Kidney glomerular epithelial cell (primary cell): ENCODE data around the gene BCL11A.
"Not testable (repeated sequence)": the region's sequence is repeated elsewhere in the genome, so short reads cannot be mapped to it uniquely, and the experiment has no call there.

Experiments
- DNase-seq: peaks from one replicate; lab custom pipeline; 2025; lab: John Stamatoyannopoulos, UW

Gene BCL11A

DNA sequence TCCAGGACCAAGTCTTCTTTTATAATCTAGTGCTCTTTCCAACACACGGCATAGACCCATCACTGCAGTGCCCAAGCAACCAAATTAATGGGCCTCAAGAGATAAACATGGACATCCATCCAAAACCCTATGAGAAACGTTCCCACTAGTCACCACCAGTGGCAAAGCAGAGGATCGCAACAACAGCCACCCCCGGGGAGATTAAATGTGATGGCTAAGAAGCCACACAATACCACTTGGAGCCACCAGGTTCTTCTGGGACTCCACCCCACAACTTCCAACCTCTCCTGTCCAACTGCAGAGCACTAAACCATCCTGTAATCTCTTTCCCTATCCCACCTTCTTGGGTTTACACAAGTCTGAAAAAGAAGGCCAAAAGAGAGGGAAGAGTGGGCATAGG, 123.8 kb downstream of the BCL11A start:
- no peak for DNase-seq

DNA sequence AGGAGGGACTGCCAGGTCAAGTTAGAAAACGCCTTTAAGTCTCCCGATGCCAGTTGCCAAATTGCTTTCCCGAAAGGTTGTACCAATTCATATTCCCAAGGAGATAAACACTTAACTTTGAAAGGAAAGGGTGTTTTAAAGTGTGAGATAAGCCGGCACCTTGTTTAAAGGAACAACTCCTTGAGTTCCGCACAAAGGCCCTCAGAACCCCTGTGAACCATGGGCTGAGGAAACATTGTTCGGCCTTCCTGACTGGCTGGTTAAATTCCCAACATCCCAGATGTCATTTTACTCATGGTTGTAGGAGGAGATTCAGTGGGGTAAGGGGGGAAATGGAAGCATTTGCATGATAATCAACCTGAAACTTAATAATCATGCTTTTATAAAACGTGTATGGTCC, 126.6 kb downstream of the BCL11A start:
- no peak for DNase-seq

DNA sequence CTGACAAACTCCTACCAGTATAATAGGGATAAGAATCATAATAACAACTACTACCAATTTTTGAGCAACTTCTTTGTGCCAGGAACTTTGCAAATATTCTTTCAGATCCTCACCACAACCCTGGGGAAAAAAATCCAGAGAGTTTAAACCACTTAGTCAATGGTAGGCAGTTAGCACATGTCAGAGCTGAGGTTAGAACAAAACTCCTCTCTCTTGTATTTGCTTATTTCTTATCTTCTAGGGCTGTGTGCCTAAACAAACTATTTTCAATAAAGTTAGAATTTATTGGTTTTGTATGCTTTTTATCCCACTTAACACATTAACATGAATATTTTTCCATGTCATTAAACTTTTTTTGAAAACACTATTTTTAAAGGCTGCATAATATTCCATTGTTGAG, 127.1 kb downstream of the BCL11A start:
- no peak for DNase-seq

DNA sequence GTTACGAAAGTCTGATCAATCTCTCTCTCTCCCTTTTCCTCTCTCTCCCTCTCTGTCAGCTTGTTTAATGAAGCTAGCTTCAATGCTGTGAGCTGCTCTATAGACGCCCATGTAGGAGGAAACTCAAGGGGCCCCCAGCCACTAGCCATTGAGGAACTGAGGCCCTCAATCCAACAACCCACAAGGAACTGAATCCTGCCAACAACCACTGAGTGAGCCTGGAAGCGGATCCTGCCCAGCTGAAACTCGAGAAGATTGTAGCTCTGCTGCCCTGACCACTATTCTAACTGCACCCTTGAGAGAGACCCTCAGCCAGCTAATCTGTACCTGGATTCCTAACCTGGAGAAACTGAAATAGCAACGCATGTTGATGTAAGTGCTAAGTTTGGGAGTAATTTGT, 129.2 kb downstream of the BCL11A start:
- no peak for DNase-seq

DNA sequence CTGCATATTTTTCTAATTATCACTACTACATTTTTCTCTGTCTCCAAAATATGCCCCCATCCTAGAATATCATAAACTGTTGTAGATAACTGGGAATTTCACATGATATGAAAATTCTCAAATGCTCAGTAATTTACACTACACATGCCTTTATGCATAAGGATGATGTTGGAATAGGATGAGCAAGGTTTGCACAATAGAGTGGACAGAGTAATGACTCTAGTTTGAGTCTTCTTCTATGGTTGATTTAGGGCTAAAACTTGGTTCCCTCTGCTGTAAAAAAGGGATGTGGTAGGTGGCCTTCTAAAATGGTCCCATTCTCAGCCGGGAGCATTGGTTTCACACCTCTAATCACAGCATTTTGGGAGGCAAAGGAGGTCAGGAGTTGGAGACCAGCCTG, 129.9 kb downstream of the BCL11A start:
- DNase-seq = no peak

DNA sequence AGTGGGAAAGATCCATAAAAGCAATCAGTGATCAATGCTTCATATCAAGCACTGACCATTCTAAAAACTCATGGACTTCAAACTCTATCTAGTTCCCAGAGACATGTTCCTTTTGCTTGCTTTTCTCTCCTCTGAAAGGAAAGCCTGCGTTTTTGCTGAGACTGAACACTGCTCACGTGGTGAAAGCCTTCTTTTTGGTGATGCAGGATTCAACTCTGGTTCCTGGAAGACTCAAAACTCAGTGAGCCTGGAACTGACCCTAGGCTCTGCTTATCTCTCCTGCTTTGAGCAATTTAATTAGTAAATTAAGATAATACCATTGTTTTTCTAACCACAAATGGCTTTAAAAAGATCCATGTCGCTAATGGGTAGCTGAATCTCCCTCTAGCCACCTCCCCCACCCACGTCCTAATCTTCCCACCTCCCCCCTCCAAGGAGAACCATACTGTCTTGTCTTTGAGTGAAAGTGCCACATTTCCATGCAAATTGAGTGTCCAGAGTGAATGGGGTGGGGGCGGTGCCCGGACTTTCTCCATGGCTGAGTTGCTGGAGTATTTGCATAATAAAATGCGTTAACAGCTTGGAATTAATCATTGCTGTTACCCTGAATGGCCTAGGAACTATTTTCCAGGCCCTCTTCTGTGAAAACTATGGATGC, 130.5 kb downstream of the BCL11A start:
- no peak for DNase-seq

DNA sequence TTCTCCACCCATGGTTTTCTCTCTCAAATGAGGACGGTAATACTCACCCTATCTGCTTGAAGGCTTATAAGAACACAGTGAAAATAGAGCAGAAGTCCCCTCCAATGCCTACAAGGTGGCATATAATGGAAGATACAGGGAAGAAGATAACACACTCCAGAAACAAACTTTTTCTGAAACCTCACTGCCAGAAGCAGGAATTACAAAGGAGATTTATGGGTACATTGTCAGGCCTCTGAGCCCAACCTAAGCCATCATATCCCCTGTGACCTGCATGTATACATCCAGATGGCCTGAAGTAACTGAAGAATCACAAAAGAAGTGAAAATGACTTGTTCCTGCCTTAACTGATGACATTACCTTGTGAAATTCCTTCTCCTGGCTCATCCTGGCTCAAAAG, 136.2 kb downstream of the BCL11A start:
- not testable (repeated sequence) for DNase-seq

DNA sequence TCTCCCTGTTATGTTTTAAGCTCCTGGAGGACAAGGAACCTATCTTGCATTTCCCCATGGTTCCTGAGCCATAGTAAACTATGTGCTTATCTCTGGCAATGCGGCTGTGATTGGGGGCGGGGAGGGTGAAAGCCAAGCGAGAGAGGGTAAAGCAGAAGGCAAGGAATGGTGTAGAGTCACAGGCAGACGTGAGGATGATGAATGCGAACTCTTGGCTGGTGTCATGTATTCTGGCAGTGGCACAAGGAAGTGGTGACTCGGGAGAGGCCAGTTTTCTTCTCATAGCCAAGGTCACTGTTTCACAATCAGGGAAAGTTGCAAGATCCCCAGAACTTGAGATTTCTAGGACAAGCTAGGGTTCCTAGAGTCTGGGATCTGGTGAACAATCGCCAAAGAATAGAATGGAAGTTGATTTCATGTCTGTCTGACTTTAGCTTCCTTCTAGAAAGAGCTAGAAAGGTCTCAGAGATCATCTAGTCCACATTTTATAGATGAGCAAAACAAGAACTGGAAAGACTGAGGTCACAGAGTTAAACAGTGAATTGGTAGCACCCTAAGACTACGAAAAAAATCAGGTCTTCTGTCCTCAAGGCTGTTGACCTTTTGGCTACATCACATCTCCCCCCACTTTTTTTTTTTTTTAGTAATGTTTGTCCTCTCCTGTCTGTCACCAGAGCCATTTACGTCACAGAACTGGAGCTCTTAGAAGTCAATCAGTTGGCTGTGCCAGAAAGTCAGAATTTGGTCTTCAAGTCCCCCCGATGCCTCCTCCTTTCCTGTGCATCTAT, 137.0 kb downstream of the BCL11A start:
- no peak for DNase-seq

DNA sequence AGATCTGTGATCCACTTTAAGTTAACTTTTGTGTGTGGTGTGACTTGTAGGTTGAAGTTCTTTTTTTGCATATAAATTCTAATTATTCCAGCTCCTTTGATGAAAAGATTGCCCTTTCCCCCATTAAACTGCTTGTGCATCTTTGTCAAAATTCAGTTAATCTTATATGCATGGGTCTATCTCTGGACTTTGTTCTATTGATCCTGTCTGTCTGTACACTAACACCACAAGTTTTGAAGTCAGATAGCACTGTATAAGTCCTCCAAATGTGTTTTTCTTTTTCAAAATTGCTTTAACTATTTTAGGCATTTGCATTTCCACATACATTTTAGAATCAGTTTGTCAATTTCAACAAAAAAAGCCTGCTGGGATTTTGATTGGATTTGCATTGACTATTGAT, 137.6 kb downstream of the BCL11A start:
- no peak for DNase-seq

DNA sequence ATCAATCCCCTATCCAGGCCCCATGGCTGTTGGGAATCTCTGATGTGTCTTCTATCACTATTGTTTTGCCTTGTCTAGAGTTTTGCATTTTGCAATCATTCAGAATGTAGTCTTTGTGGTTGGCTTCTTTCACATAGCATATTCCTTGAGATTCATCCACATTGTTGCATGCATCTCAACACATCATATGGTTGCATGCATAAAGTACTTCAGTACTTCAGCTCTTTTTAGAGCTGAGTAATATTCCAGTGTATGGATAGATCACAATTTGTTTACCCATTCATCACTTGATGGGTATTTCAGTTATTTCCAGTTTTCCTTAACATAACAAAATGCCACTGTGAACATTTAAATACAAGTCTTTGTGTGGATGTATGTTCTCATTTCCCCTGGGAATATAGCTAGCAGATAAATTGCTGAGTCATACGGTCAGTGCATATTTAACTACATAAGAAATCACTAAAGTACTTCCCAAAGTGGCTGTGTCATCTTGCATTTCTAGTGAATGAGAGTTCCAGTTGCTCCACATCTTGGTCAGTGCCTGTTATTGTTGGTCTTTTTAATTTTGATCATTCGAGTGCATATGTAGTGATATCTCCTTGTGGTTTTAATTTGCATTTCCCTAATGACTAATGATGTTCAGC, 138.8 kb downstream of the BCL11A start:
- no peak for DNase-seq

DNA sequence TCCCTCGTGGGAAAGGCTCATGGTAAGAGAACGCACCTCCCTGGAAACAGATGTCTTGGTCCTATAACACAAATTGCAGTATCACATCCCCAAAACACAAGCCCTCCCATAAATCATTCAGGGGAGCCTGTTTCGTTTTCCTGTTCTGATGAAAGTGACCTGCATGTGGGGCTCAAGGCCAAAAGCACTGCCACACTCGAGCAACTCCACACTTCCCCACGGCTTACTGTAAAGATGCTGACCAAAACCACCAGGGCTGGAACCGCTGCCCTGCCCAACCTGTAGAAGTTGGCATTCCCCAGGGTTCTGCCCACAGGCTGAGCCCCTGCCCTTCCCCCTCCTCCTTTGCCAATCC, 139.7 kb downstream of the BCL11A start:
- DNase-seq = no peak

DNA sequence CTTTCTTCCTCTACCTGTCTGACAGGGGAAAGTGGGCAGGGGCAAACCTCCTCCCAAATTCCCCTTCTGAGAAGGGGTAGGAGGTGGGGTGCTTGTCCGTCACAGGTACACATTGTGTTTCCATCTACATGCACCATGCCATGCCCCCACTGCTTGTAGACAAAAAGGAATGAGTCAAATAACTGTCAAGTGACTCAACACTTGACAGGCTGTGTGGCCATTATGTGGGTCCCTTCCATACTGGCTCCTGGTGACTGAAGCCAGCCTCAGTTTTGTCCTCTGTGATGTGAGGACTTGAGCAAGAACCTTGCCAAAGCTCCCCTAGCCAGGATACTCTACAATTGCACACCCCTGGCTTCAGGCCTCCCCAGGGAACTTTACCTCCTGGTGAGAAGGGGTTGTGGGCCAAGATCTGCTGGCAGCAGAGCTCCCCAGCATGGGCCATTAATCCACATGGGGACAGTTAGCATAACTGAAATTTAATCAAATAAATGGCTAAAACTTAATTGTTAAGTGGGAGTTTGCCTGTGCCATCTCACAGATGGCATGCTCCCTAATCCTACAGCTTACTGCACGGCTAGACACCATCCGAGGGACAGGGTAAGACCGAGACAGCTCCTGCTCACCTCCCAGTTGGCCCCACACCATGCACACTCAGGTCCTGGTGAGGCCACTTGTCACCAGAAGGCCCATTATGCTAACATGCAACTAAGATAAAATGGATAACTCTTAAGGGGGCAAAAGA, 140.2 kb downstream of the BCL11A start:
- DNase-seq = no peak

DNA sequence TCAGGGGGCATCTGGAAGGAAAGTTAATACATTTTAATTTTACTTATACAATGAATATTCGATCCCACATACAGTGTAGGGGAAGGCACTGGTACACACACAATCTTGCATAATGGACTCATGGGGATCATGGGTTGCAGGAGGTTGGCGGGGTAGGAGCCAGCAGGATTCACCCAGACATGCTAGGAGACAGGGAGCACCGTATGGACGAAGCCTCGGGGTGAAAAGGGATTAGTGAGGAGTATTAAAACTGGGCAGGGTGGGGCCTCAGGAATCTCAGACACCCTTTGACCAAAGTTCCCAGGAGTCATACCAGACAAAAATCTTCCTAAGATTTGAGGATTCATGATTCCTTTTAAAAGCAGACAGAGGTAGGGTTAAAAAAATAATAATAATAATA, 140.8 kb downstream of the BCL11A start:
- no peak for DNase-seq

DNA sequence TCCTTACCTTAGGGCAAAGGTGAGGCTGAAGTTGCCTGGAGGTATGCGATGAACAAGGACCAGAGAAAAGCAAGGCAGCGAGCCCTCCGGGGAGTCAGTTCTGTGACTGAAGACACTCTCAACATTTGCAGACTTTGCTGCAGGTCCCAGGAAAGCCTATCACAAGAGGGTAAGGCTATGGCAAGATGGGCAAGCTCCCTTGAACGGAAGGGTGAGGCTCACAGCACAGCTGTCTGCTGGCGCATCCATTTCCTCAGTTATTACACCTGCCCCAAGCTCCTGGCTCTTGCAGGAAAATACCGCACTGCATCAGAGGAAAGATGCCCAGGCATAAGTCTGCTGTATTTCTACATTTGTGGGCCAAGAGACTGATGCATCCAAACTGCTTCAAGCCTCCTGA, 141.4 kb downstream of the BCL11A start:
- no peak for DNase-seq

DNA sequence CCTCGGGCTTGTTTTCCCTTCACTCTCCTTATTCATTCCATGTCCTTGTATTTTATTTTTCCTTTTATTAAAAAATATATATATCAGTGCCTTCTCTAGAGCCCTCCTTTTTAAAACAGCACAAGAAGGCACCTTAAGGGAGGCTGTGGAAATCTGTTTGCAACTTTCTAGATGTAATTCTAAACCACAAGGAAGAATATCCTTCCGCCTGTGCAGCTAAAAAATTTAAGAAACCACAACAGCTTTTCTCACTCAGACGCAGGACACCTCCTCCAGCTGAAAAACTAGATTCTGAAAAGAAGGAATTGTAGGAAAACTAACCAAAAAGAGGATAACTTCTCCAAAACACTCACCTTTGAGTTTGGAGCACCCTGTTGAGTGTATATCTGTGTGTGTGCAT, 142.2 kb downstream of the BCL11A start:
- DNase-seq = no peak

DNA sequence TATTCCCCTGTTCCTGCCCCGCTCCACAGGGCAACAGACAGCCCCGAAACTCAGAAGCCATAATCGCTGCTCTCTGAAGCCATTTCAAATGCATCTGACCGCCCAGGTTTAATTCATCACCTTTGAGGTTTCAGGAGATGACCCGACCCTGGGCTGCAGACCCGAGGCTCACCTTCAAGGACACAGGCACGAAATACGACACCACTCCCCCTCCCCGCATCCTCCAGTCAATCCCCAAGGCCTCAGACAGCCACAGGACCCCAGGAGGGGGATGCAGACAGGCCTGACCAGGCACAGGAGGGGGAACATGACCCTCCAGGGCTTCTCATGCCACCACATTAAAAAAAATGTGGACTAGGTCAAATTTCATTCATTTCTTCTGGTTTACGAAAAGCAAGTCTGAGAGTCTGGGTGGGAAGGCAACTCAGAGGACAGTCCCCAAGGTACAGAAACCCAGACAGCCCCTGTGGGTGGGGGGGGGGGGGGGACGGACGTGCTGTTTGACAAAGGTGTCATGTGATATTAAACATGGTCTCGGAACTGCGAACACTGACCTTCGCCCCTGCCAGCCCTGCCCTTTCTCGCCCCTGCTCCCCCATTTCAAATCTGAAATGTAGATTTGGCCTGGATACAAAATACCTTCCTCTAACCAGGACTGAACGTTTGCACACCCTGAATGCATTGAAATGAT, 142.9 kb downstream of the BCL11A start:
- no peak for DNase-seq

DNA sequence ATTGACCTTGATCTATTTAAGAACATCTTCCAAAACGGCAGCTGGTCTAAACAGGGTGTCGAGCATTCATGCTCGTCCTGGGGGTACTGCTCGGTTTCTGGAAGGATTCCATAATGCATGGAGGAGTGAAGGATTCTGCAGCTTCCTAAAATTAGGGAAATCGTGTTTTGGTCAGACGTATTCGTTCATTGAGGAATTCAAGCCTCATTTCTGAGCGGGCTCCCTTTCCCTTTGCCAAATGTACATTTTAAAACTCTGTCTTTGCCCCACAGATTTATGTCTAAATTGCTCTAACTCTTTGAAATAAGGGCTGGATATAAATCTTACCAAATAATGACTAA, 144.0 kb downstream of the BCL11A start:
- no peak for DNase-seq

DNA sequence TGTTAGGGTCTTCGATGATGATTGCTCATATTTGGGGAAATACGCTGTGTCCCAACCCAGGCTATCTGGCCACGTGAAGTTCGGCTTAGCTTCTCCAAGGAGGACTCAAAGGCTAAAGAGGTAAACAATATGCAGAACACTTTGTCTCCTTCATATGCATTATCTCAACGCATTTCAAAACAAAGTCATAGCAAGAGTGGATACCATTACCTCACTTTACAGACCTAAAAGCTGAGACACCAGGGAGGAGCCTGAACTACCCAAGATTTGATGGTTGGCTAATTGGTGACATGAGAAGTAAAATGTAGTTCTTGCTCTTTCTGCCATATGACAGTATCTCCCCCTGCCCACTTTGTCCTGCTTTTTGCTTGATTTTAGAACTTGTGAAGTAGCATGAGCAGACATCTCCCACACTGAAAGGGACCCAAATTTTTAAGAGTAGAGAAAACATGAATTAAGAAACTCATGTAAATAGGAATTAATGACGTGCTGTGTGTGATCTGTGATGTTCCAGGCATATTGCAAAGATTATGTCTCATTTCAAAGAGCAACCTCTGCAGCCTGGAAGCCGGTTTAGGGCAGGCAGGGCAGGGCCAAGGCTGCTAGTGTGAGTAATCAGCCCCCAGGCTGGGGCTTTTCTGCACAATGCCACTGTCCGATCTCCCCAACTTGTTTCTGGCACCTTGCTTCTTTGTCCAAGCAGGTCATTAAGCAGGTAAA, 144.5 kb downstream of the BCL11A start:
- no peak for DNase-seq

DNA sequence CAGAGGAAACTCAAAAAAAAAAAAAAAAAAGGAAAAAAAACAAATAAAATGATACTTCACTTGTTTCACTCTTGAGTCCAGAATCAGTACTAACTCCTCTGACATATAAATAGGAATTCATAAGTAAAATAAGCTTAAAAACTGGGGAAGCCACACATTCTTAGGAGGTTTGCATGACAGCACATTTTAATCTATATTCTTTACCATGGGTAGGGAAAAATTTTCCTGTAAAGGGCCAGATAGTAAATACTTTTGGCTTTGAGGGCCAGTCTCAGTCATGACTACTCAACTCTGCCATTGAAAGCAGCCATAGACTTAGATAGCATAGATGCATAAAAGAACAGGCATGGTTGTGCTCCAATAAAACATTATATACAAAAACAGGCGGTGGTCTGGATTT, 145.2 kb downstream of the BCL11A start:
- DNase-seq = no peak

DNA sequence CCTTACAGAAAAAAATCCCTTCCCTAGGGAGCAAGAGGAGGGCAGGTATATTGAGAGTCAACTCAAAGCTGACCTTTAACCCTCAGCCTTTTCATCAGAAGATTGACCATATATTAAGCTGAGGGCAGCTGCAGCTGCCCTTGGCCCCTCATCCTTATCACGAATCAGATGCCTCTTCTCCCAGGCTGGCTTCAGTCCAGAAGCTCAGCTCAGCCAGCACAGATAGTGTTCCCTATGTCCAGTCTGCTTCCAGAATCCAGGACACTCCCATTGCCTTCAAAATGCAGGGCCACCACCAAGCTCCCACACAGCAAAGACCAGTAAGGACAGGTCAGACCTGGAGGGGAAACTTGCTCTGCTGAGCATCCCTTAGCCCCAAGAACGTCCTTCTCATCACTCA, 146.1 kb downstream of the BCL11A start:
- DNase-seq = no peak

DNA sequence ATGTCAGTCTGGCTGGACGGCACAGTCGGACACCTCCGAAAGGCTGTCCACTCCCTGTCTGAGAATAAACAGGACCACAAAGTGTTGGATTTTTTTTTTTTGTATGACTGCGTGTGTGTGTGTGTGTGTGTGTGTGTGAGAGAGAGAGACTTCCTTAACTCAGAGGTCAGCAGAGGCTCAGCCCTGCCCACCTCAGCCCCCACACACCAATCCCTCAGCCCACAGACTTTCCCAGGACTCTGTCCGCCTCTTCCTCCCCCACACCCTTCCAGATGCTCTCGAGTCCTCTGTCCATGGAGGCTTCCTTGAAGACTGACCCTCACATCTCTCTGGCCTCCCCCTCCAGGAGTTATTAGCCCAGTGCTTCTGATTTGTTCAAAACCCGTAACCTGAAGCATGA, 147.3 kb downstream of the BCL11A start:
- DNase-seq = no peak
